ENCODE data around the gene C1RL. TPM values are rescaled to one million over a fixed set of nuclear protein-coding genes. Genes with fewer than 3 reads are reported as not detected.

Gene C1RL
- polyA plus RNA-seq, 1 experiment, result 50.5 TPM

DNA sequence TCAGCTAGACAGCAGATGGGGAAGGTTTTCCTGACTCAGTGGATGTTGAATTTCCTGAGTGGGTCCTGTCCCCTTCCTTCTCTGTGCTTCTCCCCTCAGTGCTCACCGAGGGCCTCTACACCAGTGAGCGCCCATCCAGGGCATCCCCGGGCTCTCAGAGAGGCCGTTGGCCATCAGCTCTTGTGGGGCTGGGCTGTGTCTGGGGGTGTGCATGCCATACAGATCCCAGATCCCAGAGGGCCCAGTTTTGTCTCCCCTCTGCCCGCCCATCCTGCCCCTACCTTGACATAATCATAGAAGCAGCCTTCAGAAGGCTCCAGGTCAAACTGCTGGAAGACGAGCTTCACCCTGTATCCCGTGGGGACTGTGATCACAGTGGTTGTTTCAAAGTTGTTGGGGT lies 17.8 kb downstream of the C1RL start:
- DNase-seq (ENCODE audit: low read depth), result no peak
- ChIA-PET POLR2A (no interaction called here), CTCF (interaction anchor here (1.0 to 2.9 kb wide), 4 partner anchors 11 to 31 kb away, joined by 5 to 19 read pairs (median 12); partner anchors contain the start of gene C1S)
- peak overlapping the region; percentile 76 for H3K4me3 ChIP-seq (ENCODE audit: low read depth, low read length)
- no peaks in the 10 kb centered on the region for H3K27me3 ChIP-seq (ENCODE audit: control insufficient read depth, insufficient read depth, low read length)
- peaks cover 27% of the 10 kb centered on the region for H3K36me3 ChIP-seq (ENCODE audit: control insufficient read depth, insufficient read depth, low read length)
- TF ChIP-seq CTCF (IDR thresholded peaks at IDR 0.05; ENCODE audit: insufficient read depth, low read depth, low read length), result no peak

DNA sequence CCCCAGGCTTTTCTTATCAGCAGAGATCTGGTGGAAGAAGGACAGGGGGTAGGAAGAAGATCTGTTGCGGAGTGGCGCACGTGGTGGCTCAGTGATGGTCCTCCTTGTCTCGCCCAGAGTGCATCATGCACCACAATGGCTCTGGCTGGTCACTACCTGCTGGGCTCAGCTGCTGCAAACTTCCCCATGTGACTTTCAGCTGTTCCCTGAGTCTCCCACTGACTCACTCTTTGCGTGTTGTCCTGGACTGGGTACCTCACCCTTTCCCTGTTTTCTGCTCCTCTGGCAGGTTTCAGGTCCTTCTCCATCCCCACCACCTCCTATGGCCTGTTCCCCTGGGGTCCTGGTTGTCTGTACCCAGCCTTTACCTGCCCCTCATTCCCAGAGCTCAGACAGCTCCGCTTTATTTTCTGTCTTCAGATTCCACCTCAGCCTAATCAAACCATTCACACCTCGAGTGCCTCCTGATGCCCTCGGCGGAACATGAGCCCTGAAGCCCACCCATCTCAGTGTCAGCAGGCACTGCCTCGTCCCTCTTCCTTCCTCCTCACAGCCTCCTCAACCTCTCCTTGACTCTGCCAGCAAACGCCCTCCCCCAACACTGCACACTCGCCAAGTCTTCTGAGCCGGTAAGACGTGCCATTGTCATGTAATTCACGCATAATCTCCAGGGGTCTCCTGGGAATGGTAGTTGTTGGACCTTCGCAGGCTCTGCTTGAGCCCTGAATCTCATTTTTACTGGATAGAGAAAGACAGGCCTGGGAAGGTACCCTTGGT lies 18.6 kb downstream of the C1RL start:
- CTCF ChIA-PET, result interaction anchor here (0.8 to 2.9 kb wide), 4 partner anchors 10 to 146 kb away, joined by 3 to 19 read pairs (median 12); partner anchors contain the start of gene C1S
- Histone ChIP-seq H3K36me3 (ENCODE audit: control insufficient read depth, insufficient read depth, low read length) (peaks cover 32% of the 10 kb centered on the region), H3K27me3 (ENCODE audit: control insufficient read depth, insufficient read depth, low read length) (no peaks in the 10 kb centered on the region), H3K4me3 (ENCODE audit: low read depth, low read length) (peak overlapping the region; percentile 76)
- no peak for DNase-seq (ENCODE audit: low read depth)
- TF ChIP-seq CTCF (IDR thresholded peaks at IDR 0.05; ENCODE audit: insufficient read depth, low read depth, low read length), result no peak
- POLR2A ChIA-PET, result no interaction called here

- no peak overlapping the region for H3K4me3 ChIP-seq (ENCODE audit: low read depth, low read length)
- DNase-seq (ENCODE audit: low read depth), result no peak
- no peaks in the 10 kb centered on the region for H3K27me3 ChIP-seq (ENCODE audit: control insufficient read depth, insufficient read depth, low read length)
- POLR2A ChIA-PET, result no interaction called here
- H3K36me3 ChIP-seq (ENCODE audit: control insufficient read depth, insufficient read depth, low read length), result peaks cover 40% of the 10 kb centered on the region
- CTCF ChIA-PET, result interaction anchor here (0.7 to 2.9 kb wide), 9 partner anchors 9 to 145 kb away, joined by 3 to 19 read pairs (median 3); partner anchors contain the start of gene C1S
- TF ChIP-seq CTCF (IDR thresholded peaks at IDR 0.05; ENCODE audit: insufficient read depth, low read depth, low read length), result no peak
Observed at GRCh38 chr12:7089196-7089871, 19.7 kb downstream of the C1RL start.

DNA sequence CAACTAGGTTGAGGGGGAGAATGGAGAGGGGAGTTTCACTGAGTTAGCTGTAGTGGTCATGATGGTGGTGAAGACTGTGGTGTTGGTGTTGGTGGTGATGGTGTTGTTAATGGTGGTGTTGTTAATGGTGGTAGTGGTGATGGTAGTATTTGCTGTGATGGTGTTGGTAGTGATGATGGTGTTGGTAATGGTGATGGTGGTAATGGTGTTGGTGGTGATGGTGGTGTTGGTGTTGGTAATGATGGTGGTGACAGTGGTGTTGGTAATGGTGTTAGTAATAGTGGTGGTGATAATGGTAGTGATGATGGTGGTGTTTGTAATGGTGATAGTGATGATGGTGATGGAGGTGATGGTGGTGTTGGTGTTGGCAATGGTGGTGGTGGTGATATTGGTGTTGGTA lies 25.9 kb downstream of the C1RL start:
- H3K36me3 ChIP-seq (ENCODE audit: control insufficient read depth, insufficient read depth, low read length), result peaks cover 42% of the 10 kb centered on the region
- TF ChIP-seq CTCF (IDR thresholded peaks at IDR 0.05; ENCODE audit: insufficient read depth, low read depth, low read length), result no peak
- POLR2A ChIA-PET, result no interaction called here
- DNase-seq (ENCODE audit: low read depth), result no peak
- CTCF ChIA-PET, result interaction anchor here (0.6 to 1.3 kb wide), 2 partner anchors 22 to 911 kb away, joined by 3 to 4 read pairs; partner anchors contain the start of gene C1S
- H3K27me3 ChIP-seq (ENCODE audit: control insufficient read depth, insufficient read depth, low read length), result no peaks in the 10 kb centered on the region
- no peak overlapping the region for H3K4me3 ChIP-seq (ENCODE audit: low read depth, low read length)

DNA sequence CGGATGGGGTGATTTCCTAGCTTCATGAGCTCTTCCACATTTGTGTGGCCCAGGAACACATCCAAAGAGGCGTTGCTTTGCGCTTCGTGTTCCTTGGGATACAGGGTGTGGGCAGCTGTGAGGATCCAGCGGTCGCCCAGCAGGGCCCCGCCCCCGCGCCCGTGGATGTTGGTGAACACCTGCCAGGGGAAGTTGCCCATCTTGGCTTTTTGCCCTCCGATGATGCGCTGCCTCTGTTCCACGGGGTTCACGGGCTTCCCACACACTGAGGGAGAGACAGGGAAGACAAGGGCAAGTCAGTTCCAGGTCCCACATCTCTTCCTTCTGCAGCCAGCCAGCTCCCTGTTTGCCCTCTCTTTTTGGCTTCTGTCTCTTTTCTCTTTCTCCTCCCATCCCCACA lies 28.0 kb downstream of the C1RL start:
- ChIA-PET CTCF (interaction anchor here (0.8 to 2.9 kb wide), 4 partner anchors 10 to 116 kb away, joined by 3 to 17 read pairs (median 3); no protein-coding TSS in a partner anchor), POLR2A (interaction anchor here (0.6 kb wide), 1 partner anchor 190 kb away, joined by 3 read pairs; no protein-coding TSS in a partner anchor)
- H3K27me3 ChIP-seq (ENCODE audit: control insufficient read depth, insufficient read depth, low read length), result no peaks in the 10 kb centered on the region
- no peak for TF ChIP-seq CTCF (IDR thresholded peaks at IDR 0.05; ENCODE audit: insufficient read depth, low read depth, low read length)
- DNase-seq (ENCODE audit: low read depth), result no peak
- no peak overlapping the region for H3K4me3 ChIP-seq (ENCODE audit: low read depth, low read length)
- peaks cover 32% of the 10 kb centered on the region for H3K36me3 ChIP-seq (ENCODE audit: control insufficient read depth, insufficient read depth, low read length)

Measured in BJ (cell line).